ENCODE results near the gene KRI1.

DNA sequence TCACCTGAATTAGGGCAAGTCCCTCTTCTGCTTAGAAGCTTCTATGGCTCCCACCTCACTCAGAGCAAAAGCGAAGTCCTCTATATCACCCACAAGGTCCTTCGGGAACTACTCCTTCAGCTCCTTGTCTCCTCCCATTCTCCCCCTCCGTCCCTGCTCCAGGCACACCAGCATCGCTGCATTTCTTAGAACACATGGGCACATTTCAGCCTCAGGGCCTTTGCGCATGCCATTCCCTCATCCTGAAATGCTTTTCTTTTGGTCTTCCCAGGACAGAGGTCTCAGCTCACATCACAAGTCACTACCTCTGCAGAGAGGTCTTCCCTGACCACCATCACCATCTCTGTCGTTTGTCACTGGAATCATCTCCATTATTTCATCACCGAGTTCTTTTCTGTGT, 52.6 kb downstream of the KRI1 start:
- TF ChIP-seq CTCF (IDR thresholded peaks at IDR 0.05) = no peak
- no peak for TF ChIP-seq EP300 (IDR thresholded peaks at IDR 0.05)
- TF ChIP-seq POLR2AphosphoS5 (IDR thresholded peaks at IDR 0.05) = no peak
- TF ChIP-seq POLR2A (IDR thresholded peaks at IDR 0.05) = no peak

Data from gastroesophageal sphincter (tissue), 3 donors.